ENCODE measurements around the gene GAK.

Gene GAK

DNA sequence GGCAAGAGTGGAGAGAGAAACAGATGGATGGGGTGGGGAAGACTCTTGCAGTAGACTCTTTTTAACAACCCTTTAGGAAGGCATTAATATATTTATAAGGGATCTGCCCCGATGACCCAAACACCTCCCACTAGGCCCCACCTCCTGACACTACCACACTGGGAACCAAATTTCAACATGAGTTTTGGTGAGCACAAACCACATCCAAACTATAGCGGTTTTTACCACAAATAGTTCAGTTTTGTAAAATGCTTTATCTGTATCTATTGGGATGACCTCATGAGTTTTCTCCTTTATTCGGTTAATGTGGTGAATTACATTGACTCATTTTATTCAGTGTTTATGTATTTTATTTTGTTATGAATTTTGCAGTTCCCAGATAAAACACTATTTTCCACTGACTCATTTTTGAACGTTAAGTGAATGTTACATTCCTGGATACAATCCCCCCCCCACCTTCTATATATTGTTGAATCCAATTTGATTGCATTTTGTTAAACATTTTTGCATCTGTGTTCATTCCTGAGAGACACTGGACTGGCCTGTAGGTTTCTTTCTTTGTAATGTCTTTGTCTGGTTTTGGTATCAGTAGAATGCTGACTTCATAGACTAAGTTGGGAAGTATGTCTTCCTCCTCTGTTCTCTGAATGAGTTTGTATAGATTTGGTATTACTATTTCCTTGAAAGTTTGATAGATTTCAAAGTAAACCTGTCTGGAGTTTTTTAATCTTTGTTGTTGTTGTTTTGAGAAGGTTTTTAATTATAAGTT is 92.3 kb downstream of the GAK start:
- no peak for DNase-seq

DNA sequence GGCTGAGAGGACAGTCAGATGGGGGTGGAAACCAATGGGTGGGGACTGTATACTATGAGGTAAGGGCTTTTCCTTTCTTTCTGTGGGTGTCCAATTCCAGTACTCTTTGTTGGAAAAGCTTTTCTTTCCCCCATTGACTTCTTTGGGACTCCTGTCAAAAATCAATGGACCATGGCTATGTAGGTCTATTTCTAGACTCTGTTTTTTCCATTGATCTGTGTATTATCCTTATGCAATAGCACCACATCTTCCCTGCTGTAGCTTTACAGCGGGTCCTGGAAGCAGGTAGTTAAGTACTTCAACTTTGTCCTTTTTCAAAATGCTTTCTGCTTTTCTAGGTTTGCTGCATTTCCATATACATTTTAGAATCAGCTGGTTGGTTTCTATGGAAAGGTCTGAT is 94.3 kb downstream of the GAK start:
- DNase-seq: no peak

DNA sequence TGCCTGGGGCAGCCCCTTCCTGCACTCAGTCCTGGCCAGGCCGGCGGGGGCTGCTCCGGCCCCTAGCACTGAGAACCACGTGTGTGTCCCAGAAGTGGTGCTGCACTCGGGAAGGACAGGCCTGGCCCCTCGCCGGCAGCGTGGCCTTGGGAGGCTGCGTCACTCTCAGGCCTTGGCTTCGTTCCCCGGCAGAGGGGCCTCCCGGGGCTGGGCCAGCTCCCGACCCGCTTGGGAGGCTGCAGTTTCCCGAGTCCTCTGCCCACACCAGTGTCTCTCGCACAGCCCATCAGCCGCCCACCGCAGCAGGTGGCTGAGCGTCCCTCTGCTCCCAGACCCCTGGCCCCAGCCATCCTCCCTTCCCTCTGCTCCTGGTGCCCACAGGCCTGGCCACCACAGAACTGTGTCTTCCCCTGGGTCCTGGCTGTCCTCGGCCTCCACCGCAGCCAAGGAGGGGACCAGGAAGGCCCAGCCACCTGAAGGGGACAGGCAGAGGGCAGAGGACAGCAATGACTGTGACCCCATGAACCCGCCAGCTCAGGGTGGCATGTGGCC is 95.3 kb downstream of the GAK start:
- no peak for DNase-seq

GRCh38 chr4:836003-836511 is 96.1 kb downstream of the GAK start:
- DNase-seq: no peak

GRCh38 chr4:835148-836002 is 96.7 kb downstream of the GAK start:
- peak; percentile 35 for DNase-seq

DNA sequence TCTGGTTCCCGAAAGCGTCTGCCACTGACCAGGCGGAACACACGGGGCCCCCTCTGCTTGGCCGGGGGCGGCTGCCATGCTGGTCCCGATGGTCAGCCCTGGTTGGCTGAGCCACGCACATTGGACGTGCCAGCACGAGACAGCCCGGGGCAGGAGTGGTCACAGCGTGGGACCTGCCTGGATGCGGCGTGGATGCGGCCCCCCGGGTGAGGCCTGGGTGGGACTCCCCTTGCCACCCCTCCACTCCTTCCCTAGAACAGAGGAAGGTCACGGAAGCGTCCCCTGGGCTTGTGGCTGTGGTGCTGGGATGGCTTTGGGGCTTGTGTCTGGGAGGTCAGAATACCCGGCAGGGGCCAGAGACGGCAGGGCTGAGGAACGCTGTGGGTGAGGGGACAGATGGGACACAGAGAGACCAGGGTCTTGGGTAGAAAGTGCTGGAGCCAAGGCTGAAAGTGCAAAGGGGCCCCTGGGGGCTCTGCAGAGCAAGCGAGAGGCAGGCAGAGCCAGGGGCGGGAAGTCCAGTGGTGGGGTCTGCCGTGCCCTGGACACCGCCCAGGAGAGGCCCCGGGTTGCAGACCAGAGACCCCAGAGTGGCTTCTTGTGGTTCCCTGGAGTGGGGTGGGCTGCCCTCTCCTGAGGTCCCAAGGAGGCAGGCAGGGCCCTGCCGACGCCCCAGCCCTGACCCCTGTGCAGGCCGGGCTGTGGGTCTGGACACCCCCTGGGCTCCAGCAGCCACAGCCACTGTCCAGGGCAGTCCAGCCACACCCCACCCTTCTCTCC is 97.6 kb downstream of the GAK start:
- no peak for DNase-seq

GRCh38 chr4:833731-834367 is 98.3 kb downstream of the GAK start:
- DNase-seq: no peak

DNA sequence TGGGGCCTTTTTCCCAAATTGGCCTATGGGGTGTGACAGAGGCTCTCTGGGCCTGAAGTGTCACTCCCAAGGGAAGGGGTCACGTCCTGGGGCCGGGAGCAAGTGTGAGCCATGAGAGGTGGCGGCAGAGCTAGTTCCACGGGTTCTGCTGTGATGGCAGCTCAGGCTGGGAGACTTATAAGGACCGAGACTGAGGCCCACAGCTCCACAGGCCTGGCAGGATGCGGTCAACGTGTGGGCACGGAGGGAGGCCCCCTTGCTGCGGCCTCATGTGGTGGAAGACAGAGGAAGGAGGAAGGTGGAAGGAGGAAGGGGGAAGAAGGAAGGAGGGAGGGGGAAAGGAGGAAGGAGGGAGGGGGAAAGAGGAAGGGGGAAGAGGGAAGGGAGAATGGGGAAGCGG is 99.0 kb downstream of the GAK start:
- DNase-seq: no peak

DNA sequence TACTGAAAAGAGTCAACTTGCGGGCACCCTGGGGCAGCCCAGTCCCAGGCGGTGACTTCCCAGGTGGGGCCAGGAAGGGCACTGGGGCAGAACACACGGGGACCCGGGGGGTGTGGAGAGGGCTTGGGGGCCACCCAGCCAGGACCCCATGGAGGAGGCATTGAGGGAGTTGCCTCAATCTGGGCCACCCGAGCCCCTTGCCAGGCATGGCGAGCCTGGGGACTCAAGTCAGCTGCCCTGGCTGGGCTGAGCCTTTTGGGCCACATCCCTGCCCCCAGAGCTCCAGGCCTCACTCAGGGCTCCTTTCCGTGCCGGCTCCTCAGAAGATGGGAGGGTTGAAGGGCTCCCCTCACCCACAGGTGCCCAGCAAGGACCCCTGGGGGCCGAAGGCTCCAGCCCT is 99.6 kb downstream of the GAK start:
- no peak for DNase-seq

DNA sequence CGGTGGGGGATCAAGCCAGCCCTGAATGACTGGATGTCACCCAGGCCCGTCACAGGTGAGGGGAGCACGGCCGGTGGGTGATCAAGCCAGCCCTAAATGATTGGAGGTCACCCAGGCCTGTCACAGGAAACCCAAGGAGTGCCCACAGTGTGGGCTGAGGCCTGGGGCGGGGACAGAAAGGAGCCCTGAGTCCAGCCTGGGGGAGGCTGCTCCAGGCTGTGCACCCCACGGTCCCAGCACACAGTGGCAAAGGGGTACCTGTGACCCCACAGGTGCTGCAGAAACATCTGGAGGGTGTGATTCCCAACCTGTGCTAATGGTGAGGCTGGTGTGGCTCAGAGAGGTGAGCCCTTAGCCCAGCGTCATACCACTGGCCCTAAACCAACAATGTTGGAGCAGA is 100.0 kb downstream of the GAK start:
- DNase-seq: no peak

GRCh38 chr4:831483-831805 is 100.7 kb downstream of the GAK start:
- no peak for DNase-seq

DNA sequence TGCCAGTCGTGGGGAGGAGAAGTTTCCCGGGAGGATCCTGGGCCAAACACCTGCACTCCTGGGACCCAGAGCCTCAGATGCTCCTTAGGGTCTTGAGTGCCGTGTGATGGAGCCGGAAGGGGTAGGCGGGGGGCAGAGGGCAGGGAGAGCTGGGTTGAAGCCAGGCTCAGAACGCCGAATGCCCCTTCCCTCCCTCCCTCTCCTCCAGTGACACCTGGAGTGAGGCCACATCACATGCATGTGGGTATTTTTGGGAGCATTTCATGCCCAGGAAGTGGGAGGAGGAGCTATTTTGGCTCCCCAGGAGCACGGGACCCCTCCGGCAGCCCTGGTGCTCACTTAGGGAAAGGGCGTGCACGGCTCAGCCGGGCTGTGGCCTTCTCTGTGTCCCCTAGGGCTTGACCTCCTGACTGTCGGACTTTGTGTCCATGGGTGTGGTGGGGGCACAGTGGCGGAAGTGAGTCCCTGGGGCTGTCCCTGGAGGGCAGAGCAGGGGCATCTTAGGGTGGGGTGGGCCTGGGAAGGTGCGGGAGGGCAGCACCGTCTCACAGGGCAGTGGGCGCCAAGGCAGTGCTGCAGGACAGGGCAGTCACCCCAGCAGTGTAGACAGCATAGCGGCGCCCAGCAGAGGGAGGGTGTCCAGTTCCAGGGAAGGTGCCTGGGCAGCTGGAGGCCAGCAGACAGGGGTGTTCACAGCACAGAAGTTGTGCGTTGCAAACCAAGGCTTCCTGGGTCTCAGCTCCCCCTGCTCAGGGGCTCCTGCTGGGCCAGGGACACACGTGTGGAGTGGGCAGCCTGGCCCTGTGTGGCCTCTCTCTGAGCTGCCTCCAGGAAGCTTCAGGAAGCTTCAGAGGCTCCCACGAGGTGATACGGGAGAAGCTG is 101.3 kb downstream of the GAK start:
- DNase-seq: no peak

- no peak for DNase-seq
These were observed 102.1 kb downstream of the GAK start for GRCh38 chr4:829761-830600.

- DNase-seq: no peak
These were observed 102.8 kb downstream of the GAK start for GRCh38 chr4:829291-829690.

GRCh38 chr4:828641-829271 is 103.4 kb downstream of the GAK start:
- DNase-seq: no peak

- DNase-seq: no peak
These were observed 104.7 kb downstream of the GAK start for GRCh38 chr4:827209-828081.

DNA sequence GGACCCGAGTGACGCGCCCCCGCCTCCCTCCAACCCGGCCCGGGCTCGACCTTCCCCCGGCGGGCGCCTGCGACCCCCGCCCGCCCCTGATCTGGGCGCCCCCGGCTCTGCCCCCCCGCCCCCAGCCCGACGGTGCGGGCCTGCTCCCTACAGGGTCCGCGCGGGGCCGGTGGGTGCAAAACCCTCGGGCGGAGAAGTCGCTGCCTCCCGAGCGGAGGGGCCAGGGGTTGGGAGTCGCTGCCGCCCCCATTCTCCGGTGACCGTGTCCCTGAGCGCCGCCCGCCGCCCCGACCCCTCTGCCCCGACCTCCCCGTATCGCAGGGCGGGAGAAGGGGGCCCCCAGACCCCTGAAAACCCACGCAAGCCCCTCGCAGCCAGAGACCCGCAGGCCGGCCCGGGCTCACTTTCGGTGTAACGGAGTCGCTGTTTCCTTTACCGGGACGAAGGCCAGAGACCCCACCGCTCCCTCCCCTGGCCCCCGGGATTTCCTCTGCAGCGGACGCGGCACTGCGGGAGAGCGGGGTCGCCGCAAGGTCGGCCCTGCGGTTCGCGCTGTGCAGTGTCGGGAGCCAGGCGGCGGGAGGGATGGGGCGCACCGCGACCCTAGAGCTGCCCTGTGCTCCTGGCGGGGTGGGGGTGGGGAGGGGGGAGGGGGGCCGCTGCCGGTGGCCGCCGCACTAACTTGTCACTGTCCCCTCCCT is 105.5 kb downstream of the GAK start:
- no peak for DNase-seq

GRCh38 chr4:825971-826330 is 106.2 kb downstream of the GAK start, which contains the start of gene CPLX1:
CPLX1 (minus strand) TSS chr4:826129; CDS start chr4:824522, 1,607 bp downstream.
- DNase-seq: no peak
